HG03575 (cell line): ENCODE results near the gene BCKDHA.
A peak's percentile ranks its signal among the peaks of the same experiment; 100 is the strongest.

Source experiments
- ATAC-seq: cut with Tn5 transposase; IDR thresholded peaks from one replicate; pipeline ENCODE4 v1.9.1; 2021; ENCODE audit not compliant: unreplicated experiment, insufficient number of reproducible peaks, low FRiP score; ENCODE audit errors: extremely low read depth

Gene BCKDHA

GRCh38 chr19:41397086-41398049 lies at the start of gene BCKDHA, which contains the start of gene EXOSC5:
Gene BCKDHA, plus strand, starts transcription at chr19:41397818. Its CDS starts 10 bp downstream, at chr19:41397828.
Gene EXOSC5, minus strand, starts transcription at chr19:41397359. Its CDS starts 31 bp downstream, at chr19:41397328.
- peak; percentile 85 for ATAC-seq

- no peak for ATAC-seq
Observed at GRCh38 chr19:41350735-41351338, 46.8 kb upstream of the BCKDHA start.

DNA sequence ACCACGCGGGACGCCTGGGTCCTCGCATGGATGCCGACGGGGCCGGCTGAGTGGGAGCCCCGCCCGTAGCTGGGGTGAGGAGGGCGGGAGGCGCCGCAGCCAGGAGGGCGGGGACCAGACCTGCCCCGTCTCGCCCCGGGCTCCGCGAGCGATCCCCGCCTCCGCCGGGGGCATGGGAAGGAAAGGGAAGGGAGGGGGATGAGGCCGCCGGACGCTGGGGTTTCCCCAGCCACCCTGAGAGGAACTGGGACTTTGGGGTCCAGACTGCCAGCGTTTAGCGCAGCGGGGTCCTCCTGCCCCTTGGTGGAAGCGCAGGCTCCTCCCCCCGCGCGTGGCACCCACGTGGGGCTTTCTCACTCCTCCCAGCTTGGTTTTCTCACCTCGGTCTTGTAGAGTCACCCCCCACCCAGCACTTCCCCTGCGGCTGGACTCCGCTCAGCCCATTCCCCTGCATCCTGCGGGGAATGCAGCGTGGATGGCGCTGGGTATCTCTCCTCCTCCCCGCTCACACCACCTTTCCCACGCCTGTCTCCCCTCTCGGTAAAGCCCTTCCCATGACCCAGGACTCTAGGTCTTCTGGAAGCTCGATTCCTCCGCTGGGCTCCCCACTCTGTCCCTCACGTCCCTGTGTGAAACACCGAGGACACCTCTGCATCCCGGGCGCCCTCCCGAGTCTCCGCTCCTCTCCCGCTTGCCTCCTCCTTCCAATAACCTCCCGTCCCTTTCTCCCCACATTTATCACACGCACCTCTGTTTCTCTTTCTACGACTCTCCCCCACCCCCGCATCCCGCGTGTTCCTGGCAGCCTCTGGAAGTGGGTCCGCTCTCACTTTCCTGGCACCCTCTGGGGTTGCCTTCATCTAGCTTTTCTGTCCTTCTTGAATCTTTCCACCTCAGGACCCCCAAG lies 46.0 kb upstream of the BCKDHA start:
- no peak for ATAC-seq

- no peak for ATAC-seq
Observed at GRCh38 chr19:41352279-41352608, 45.4 kb upstream of the BCKDHA start.

DNA sequence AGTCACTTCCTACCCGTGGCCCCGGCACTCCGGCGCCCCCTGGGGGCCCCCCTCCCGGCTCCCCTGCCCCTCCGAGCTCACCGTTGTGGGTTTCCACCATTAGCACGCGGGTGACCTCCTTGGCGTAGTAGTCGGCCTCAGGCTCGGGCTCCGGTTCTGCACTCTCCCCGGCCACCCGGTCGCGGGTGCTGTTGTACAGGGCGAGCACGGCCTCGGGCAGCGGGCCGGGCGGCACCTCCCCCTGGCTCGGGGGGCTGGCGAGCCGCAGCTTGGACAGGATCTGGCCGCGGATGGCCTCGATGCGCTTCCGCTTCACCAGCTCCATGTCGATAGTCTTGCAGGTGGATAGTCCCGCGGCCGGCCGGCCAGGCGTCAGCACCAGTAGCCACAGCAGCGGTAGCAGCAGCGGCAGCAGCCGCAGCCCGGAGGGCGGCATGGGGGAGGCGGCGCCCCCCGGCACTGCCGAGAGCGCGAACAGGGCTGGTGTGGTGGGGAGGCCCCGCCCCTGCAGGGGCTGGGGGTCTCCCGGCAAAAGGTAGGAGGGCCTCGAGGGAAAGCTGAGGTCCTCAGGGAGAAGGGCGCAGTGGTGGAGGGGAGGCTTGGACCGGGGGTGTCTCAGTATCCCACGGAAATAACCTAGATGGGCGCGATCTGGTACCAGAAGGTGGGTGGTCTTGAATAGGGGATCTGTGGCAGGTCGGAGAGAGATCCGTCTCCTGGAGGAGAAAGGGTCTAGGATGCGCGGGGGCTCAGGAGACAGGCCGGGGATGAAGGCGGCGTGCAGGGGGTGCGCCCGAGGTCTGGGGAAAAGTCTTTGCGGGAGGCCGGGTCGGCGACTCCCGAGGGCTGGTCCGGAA lies 44.8 kb upstream of the BCKDHA start:
- ATAC-seq, result no peak

DNA sequence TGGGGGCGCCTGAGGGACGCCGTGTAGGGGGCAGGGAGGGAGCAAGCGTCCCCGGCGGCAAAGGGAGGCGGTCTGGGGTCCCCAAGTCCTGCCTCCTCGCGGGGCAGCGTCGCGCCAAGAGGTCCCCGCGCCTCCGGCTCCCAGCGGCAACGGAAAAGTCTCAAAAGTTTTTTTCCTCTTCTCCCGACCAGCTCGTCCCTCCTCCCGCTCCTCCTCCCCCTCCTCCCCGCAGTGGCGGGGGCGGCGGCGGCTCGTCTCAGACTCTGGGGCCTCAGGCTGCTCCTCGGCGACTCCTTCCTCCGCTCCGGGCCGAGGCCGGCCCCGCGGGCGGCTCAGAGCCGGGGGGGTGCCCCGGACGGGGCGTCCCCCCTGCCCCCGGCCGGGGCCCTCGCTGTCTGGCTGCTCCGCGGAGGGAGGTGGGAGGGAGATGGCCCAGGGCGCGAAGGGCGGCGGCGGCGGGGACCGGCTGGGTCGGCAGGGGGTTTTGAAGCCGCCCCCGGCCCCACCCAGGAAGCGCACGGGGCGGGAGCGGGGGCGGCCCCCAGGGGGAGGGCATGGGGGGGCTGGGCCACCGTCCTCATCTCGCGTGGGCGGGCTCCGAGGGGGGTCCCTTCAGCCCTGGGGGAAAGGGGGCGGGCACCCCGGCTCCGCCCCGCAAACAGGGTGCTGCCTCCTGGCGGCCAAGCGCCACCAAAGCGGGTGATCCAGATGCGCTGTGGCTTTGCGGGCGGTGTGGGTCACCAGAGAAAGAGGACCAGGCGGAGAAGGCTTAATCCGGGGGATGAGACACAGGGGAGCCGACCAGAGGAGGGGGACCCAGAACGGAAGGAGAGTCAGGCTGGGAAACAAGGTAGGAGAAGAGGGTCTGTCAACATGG lies 43.9 kb upstream of the BCKDHA start, which contains the start of gene TGFB1:
TGFB1 (minus strand) TSS at position 457 of the 877 bp plus-strand sequence. CDS start 878 bp downstream, outside the sequence.
- ATAC-seq, result no peak

DNA sequence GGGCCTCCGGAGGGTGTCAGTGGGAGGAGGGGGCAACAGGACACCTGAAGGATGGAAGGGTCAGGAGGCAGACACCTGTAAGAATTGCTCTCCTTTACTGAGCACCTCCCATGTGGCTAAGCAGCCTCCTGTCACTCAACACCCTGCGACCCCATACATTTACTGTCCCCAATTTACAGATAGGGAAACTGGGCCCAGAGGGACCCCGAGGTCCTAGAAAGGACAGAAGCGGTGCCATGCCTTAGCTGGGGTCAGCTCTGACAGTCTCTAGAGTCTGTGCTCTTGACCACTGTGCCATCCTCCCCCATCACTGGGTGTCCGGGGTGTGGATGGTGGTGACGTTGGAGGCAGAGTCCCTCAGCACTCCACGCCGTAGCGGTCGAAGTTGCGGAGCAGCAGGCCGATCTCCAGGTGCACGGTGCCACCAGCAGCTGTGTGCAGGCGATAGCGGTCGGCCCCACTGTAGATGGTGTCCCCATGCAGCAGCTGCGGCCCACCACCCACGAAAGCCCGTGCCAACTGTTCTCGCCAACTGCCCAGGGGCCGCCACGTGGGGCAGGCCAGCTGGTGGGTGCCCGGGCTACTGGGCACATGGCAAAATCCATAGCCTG lies 43.2 kb upstream of the BCKDHA start:
- ATAC-seq, result no peak

DNA sequence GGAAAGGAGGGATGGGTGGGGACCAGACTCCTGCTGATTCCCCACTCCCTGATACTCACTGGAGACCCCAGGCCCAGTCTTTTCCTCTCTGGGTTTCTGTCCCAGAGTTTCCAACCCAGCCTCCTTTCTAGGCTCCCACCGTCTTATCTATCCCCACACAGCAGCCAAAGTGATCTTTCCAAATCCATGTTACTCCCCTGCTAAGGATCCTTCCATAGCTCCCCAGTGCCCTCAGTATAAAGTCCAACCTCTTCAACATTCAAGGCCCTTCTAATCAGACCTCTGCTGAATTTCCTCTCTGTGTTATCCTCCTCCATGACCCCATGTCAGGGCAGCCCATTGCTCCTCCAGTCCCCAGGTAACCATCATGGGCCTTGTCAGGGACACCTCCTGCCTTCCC lies 42.6 kb upstream of the BCKDHA start:
- ATAC-seq, result no peak

GRCh38 chr19:41355802-41356201 lies 41.8 kb upstream of the BCKDHA start:
- no peak for ATAC-seq

- no peak for ATAC-seq
Observed at GRCh38 chr19:41356984-41357739, 40.5 kb upstream of the BCKDHA start.

- ATAC-seq, result no peak
Observed at GRCh38 chr19:41357746-41358145, 39.9 kb upstream of the BCKDHA start.

DNA sequence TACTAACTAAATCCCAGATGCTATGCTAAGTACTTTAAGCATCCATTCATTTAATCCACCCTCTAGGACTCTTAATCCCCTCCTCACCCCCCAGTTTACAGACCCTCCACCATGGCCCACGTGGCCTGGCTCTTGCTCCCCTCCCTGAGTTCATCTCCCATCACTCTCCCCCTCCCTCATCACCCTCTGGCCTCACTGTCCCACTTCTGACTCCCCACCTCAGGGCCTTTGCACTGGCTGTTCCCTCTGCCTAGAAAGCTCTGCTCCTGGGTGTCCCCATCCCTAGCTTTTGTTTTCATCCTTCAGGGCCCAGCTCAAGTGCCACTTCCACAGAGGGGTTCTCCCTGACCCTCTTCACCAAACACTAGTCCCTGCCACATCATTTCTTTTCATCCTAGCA lies 37.9 kb upstream of the BCKDHA start:
- ATAC-seq, result no peak

- no peak for ATAC-seq
Observed at GRCh38 chr19:41362143-41362847, 35.3 kb upstream of the BCKDHA start.

- no peak for ATAC-seq
Observed at GRCh38 chr19:41363371-41363752, 34.3 kb upstream of the BCKDHA start.

GRCh38 chr19:41363753-41364523 lies 33.7 kb upstream of the BCKDHA start, which contains the start of gene B9D2:
Gene B9D2, minus strand, starts transcription at chr19:41364149. Its CDS starts 630 bp downstream, at chr19:41363519.
- ATAC-seq, result peak; percentile 80
